Activated naive CD8-positive, alpha-beta T cell (primary cell): ENCODE data around the gene NPC1L1.

Source experiments
- H3K27ac Mint-ChIP-seq: one replicate; pipeline ENCODE4 v1.8.0; 2021; ENCODE audit warnings: mixed read lengths
- H3K27me3 Mint-ChIP-seq: one replicate; pipeline ENCODE4 v1.8.0; 2021; ENCODE audit warnings: mixed read lengths
- H3K36me3 Mint-ChIP-seq: one replicate; pipeline ENCODE4 v1.8.0; 2021; ENCODE audit warnings: mixed read lengths
- H3K4me1 Mint-ChIP-seq: one replicate; pipeline ENCODE4 v1.8.0; 2021; ENCODE audit warnings: low read depth, mixed read lengths
- H3K4me3 Mint-ChIP-seq: one replicate; pipeline ENCODE4 v1.8.0; 2021; ENCODE audit warnings: mild to moderate bottlenecking, mixed read lengths
- H3K9me3 Mint-ChIP-seq: one replicate; pipeline ENCODE4 v1.8.0; 2021; ENCODE audit warnings: low read depth, mixed read lengths

Gene NPC1L1

DNA sequence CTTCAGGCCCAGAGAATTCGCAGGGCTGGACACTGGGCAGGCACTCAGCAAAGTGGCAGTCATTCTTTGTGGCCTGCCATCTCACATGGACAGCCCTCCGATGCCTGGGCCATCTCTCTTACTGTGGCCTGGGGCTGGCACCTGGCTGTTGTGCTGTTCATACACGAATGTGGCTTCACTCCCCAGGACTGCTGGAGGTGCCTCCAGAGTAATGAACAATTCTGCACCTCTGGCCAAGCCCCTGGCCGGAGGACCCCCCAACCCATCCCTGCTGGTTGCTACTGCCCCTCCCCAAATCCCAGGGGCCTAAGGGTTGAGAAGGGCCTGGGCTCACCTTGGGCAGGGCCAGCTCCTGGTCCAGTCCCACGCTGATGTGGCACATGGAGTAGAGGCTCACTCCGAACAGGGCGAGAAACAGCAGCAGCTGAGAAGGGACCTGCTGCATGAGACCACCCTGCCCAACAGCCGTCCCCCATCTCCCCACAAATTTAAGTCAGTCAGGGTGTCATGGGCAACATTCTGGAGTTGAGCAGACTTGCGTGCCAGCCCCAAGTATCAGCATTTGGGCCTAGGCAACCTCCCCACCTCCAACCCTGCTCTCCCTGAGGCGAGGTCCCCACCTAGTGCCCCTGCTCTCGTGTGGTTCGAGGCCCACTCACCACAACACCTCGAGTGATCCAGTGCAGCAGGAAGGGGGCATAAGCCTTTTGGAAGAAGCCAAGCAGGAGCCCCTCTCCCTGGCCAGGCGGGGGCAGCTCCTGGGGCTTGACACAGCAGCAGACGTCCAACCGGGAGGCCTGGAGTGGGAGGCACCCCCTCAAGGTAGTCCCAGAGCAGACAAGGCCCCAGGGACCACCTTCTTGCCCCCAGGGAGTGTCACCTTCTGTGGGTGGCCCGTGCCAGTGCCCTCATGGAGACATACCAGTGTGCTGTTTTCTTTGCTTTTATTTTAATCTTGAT, 9.4 kb downstream of the NPC1L1 start:
- Mint-ChIP-seq H3K4me1 (no peaks in the 10 kb centered on the region), H3K9me3 (no peaks in the 10 kb centered on the region), H3K27ac (no peak overlapping the region)

DNA sequence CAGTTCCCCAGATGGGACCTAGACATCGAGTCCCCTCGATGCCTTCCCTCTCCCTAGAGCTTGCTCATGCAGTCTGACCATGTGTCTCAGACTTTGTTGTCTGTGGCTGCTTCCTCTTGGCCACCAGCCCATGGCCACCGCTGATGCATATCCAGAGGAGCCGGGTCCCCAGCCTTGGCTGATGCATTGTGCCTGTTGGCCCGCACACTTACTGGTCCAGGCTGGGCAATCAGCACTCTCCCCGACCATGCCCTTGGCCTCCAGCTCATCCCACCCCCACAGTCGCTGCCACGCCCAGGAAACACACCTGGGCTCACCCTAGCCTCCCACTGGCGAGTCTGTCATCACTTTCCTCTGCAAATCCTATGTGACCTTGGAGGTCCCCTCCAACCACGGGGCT, 10.1 kb downstream of the NPC1L1 start:
- H3K4me3 Mint-ChIP-seq: no peak overlapping the region
- H3K27ac Mint-ChIP-seq: no peak overlapping the region
- no peaks in the 10 kb centered on the region for H3K27me3 Mint-ChIP-seq
- H3K9me3 Mint-ChIP-seq: no peaks in the 10 kb centered on the region
- H3K36me3 Mint-ChIP-seq: peaks cover under 1% of the 10 kb centered on the region
- H3K4me1 Mint-ChIP-seq: no peaks in the 10 kb centered on the region

More for the DNA sequence above, 9.4 kb downstream of the NPC1L1 start:
- no peaks in the 10 kb centered on the region for H3K36me3 Mint-ChIP-seq
- no peaks in the 10 kb centered on the region for H3K27me3 Mint-ChIP-seq
- no peak overlapping the region for H3K4me3 Mint-ChIP-seq

DNA sequence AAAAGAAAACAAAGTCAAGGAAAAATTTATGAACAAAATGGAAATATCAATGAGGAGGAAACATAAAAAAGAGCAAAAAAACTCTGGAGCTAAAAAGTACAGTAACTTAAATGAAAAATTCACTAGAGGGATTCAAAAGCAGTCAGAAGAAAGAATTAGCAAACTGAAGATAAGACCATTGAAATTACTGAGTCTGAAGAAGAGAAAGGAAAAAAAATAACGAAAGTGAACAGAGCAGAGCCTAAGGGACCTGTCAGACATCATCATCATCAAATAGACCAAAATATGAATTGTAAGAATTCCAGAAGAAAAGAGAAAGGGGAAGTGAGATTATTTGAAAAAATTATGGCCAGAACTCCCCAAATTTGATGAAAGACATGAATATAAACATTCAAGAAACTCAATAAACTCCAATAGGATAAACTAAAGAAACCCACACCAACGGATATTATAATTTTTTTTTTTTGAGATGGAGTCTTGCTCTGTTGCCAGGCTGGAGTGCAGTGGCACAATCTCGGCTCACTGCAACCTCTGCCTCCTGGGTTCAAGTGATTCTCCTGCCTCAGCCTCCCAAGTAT, 16.2 kb downstream of the NPC1L1 start:
- Mint-ChIP-seq H3K36me3 (peaks cover 6% of the 10 kb centered on the region), H3K9me3 (peaks cover 4% of the 10 kb centered on the region), H3K27me3 (no peaks in the 10 kb centered on the region), H3K27ac (no peak overlapping the region), H3K4me1 (no peaks in the 10 kb centered on the region), H3K4me3 (no peak overlapping the region)

DNA sequence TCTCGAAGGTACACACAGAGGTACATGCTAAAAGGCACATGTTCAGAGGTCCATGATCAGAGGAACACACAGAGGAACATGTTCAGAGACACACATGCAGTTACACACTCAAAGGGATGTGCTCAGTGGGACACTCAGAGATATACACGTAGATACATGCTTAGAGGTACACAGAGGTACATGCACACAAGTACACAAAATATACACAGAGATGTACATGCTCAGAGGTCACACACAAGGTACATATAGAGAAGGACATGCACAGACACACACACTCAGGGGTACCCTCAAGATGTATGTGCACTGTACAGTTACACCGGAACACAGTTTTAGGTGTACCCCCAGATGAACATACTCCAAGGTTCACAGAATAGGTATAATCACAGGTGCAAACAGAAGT, 18.8 kb downstream of the NPC1L1 start:
- H3K27ac Mint-ChIP-seq: no peak overlapping the region
- no peaks in the 10 kb centered on the region for H3K4me1 Mint-ChIP-seq
- peaks cover 4% of the 10 kb centered on the region for H3K9me3 Mint-ChIP-seq
- no peak overlapping the region for H3K4me3 Mint-ChIP-seq
- H3K27me3 Mint-ChIP-seq: no peaks in the 10 kb centered on the region
- H3K36me3 Mint-ChIP-seq: peaks cover 6% of the 10 kb centered on the region

DNA sequence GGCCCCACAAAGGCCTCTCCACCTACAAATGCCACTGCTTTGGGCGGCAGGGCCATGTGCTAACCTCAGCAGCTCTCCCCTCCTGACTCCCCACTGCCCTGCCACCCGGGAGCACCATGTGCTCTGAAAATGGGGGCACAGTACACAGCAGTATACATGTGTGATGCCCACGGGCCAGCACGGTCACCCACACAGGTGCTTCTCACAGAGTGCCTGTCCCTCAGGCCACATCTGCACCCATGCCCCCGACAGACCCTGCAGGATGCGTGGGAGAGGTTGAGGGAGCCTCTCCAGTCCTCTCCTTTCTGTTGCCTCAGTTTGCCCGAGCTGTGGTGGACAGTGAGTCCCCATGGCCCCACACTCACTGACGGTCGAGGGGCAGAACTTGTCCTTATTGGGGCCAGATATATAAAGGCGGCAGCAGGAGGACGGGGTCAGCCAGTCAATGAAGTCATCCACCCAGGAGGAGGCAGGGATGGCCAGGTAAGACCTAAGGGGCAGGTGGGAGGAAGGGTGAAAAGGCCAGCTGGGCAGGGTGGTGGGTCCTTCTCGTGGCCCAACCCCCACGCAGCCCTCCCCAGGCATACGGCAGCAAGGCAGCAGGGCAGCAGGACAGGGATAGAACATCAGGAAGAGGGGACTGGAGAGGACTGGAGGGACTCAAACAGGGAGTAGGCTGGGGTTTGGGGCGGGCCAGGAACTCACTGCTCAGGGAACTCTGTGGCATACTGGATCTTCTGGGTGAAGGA, 19.6 kb downstream of the NPC1L1 start:
- H3K27me3 Mint-ChIP-seq: no peaks in the 10 kb centered on the region

DNA sequence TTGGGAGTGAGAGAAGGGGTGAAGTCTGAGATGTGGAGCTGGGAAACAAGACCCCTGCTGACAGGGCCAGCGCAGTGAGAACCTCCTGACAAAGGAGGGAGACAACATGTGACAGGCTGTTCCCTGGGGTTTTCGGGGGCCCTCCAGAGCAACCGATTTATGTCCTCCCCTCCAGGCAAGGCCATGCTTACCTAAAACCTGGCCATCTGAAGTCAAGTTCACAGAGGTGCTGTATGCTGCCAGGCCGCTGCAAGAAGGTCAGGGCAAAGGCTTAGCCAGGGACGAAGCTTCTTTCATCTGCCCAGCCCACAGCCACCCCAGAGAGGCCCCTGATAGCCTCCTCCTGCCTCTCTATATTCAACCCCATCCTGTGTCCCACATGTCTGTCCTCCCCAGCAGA, 20.6 kb downstream of the NPC1L1 start:
- Mint-ChIP-seq H3K4me1 (no peaks in the 10 kb centered on the region), H3K27ac (no peak overlapping the region), H3K9me3 (peaks cover 4% of the 10 kb centered on the region), H3K27me3 (no peaks in the 10 kb centered on the region), H3K4me3 (no peak overlapping the region), H3K36me3 (peaks cover 4% of the 10 kb centered on the region)

More for the DNA sequence above, 19.6 kb downstream of the NPC1L1 start:
- H3K9me3 Mint-ChIP-seq: peaks cover 4% of the 10 kb centered on the region
- no peaks in the 10 kb centered on the region for H3K4me1 Mint-ChIP-seq
- no peak overlapping the region for H3K4me3 Mint-ChIP-seq
- no peak overlapping the region for H3K27ac Mint-ChIP-seq
- peaks cover 6% of the 10 kb centered on the region for H3K36me3 Mint-ChIP-seq

DNA sequence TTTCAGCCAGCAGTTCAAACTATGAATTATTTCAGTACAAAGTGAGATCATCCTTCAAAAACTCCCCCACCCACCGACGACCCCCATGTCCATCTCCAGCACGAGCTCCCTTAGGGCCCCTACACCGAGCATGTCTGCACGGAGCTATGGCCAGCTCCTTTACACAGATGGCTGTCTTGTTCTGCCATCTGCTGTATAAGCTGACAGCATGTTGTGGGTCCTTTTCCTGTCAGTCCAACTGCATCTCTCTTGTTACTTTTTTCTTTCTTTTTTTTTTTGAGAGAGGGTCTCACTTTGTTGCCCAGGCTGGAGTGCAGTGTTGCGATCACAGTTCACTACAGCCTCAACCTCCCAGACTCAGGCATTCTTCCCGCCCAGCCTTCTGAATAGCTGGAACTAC, 21.6 kb downstream of the NPC1L1 start:
- Mint-ChIP-seq H3K9me3 (no peaks in the 10 kb centered on the region), H3K27me3 (no peaks in the 10 kb centered on the region), H3K4me1 (no peaks in the 10 kb centered on the region), H3K27ac (no peak overlapping the region), H3K4me3 (no peak overlapping the region), H3K36me3 (no peaks in the 10 kb centered on the region)

DNA sequence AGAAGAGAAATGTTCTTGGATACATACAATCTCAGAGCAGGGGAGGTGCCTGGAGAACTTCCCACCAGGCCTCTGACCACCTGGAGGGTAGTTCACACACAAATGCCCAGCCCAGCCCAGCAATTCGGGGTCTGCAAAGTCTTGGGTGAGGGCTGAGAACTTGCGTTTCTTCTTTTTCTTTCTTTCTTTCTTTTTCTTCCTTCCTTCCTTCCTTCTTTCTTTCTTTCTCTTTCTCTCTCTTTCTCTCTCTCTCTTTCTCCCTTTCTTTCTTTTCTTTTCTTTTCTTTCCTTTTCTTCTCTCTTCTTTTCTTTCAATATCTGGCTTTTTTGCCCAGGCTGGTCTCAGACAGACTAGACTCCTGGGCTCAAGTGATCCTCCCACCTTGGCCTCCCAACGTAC, 22.4 kb downstream of the NPC1L1 start:
- no peaks in the 10 kb centered on the region for H3K27me3 Mint-ChIP-seq
- no peaks in the 10 kb centered on the region for H3K4me1 Mint-ChIP-seq
- H3K4me3 Mint-ChIP-seq: no peak overlapping the region
- no peak overlapping the region for H3K27ac Mint-ChIP-seq
- H3K36me3 Mint-ChIP-seq: no peaks in the 10 kb centered on the region
- no peaks in the 10 kb centered on the region for H3K9me3 Mint-ChIP-seq

DNA sequence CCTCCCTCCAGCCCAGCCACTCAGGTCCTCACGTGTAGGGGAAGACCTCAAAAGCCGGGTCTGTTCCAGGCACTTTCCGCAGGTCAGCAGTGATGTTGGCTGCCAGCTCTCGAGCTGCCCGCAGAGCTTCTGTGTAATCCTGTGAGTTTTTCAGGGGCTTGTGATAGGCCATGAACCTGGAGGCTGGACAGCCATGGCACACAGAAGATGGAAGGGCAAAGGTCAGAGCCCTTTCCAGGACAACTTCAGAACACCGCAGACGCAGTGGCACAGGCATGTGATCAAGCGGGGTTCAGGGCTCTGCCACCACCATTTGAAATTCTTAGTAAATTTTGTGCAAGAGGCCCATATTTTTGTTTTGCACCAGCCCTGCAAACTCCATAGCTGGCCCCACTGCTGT, 24.0 kb downstream of the NPC1L1 start:
- no peaks in the 10 kb centered on the region for H3K9me3 Mint-ChIP-seq
- H3K27ac Mint-ChIP-seq: no peak overlapping the region
- no peaks in the 10 kb centered on the region for H3K27me3 Mint-ChIP-seq
- no peaks in the 10 kb centered on the region for H3K36me3 Mint-ChIP-seq
- no peaks in the 10 kb centered on the region for H3K4me1 Mint-ChIP-seq
- no peak overlapping the region for H3K4me3 Mint-ChIP-seq

DNA sequence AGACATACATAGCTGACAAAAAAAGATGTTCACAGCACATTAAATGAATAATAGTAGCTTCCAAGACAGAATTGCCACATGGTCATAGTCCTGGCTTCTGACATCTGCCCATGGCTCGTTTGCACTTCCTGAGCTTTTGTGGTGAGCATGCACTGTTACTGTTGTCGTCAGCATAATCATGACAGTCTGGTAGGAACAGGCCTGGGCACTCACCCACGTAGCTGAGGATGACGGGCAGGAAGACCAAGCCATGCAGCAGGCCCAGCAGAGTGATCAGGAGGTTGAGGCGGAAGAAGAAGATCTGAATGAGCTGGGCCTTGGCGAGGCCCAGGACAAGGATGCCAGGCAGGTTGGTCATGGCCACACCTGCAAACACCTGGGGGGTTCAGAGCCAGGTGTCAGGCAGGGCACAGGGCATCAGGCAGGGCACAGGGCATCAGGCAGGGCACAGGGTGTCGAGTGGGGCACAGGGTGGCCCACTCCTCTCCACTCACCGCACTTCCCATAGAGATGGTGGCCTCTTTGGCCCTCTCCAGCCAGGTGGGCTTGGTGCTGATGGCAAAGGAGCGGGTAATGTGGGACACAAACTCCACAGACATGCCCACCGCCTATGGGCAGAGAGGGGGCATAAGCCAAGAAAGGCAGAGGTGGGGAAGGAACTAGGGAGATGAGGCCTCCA, 25.4 kb downstream of the NPC1L1 start:
- no peaks in the 10 kb centered on the region for H3K9me3 Mint-ChIP-seq
- H3K36me3 Mint-ChIP-seq: no peaks in the 10 kb centered on the region
- no peaks in the 10 kb centered on the region for H3K4me1 Mint-ChIP-seq
- no peaks in the 10 kb centered on the region for H3K27me3 Mint-ChIP-seq
- H3K4me3 Mint-ChIP-seq: no peak overlapping the region
- no peak overlapping the region for H3K27ac Mint-ChIP-seq

DNA sequence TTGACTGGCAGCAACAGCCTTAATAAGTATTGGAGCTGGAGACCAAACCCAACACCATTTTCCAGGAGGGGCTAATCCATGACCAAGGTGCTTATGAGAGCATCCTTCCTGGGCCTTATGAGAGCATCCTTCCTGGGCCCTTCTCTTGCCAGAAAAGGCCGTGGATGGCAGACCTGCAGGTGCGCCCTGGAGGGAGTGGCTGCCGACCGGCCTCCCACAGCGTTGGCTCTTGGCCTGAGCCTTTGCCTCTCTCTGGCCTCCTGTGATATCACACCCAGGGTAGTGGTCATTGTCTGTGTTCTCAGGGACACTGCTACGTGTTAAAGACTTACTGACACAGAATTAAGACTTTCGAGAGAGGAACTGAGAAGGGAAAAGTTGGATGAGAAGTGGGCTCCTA, 28.4 kb downstream of the NPC1L1 start:
- peaks cover 6% of the 10 kb centered on the region for H3K4me1 Mint-ChIP-seq
- H3K9me3 Mint-ChIP-seq: no peaks in the 10 kb centered on the region
- no peak overlapping the region for H3K27ac Mint-ChIP-seq
- no peaks in the 10 kb centered on the region for H3K27me3 Mint-ChIP-seq
- H3K4me3 Mint-ChIP-seq: no peak overlapping the region
- peaks cover 6% of the 10 kb centered on the region for H3K36me3 Mint-ChIP-seq

DNA sequence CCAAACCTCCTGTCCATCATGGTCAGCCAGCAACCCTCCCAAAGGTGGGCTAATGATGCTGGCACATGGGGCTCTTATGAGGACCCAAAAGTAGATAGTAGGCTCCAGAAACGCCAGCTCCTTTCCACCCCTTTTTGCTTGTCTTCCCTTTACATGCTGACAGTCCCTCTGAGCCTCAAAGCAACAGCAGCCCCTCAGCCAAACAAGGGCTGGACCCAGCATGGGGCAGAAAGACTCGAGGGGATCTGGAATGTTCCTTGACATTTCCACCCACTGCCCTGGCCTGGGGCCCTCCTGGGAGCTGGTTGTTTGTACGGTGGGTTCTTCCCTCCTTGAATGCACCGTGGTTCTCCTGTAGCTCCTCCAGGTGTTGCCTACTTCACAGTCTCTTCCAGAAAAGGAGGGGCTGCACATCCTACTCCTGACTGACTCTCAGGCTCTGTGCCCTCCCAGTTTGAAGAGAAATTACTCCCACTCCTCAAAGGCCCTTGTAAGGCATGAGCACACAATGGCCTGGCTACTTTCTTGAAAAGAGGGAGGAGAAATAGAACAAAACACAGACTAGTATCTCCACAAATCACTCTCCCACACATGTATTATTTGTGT, 29.2 kb downstream of the NPC1L1 start:
- no peak overlapping the region for H3K27ac Mint-ChIP-seq
- H3K4me3 Mint-ChIP-seq: no peak overlapping the region
- H3K4me1 Mint-ChIP-seq: peaks cover 6% of the 10 kb centered on the region
- peaks cover 6% of the 10 kb centered on the region for H3K36me3 Mint-ChIP-seq
- H3K27me3 Mint-ChIP-seq: no peaks in the 10 kb centered on the region
- H3K9me3 Mint-ChIP-seq: no peaks in the 10 kb centered on the region

DNA sequence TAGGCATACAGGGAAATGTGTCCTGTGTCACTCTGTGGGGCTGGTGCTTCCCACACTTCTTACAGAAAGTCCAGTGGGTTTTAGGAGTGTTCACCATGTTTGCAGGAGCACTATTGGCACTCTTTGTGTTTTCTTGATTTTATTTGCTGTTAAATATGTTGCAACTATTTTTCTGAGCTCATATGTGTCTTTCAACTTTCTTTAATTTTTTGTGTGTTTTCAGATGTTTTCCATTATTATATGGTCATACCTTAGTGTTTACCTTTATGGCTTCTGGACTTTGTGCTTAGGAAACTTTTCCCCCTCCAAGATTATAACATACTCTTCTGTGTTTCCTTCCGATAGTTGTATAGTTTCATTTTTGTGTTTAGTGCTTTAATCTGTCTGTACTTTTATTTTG, 29.9 kb downstream of the NPC1L1 start:
- H3K27ac Mint-ChIP-seq: no peak overlapping the region
- peaks cover 6% of the 10 kb centered on the region for H3K36me3 Mint-ChIP-seq
- no peak overlapping the region for H3K4me3 Mint-ChIP-seq
- peaks cover 6% of the 10 kb centered on the region for H3K4me1 Mint-ChIP-seq
- no peaks in the 10 kb centered on the region for H3K27me3 Mint-ChIP-seq
- H3K9me3 Mint-ChIP-seq: no peaks in the 10 kb centered on the region

DNA sequence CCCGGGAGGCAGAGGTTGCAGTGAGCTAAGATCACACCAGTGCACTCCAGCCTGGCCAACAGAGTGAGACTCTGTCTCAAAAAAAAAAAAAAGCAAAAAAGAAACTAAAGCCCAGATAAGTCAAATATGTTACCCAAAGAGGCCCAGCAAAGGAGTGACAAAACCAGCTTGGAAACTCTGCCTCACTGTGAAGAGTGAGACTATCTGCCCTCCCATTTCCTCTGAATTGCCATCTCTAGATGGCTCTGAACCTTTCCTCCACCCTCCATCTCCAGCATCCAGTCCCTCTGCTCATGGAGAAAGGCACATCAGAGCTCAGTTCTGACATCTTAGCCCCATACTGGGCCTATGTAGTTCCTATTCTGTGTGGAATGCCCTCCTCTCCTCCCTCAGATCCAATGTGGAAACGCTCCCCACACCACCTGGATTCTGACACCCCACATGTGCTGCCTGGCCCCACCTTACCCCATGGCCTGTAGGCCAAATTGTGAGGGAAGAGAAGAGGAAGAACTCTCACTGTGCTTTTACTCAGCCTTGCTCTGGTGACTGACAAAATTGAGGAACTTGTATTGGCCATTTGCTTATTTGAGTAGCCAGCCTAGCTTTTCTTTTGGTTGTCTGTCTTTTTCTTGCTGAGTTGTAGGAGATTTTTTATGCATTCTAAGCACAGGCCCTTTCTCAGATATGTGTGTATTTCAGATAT, 32.7 kb downstream of the NPC1L1 start:
- Mint-ChIP-seq H3K27me3 (no peaks in the 10 kb centered on the region), H3K36me3 (peaks cover 8% of the 10 kb centered on the region), H3K4me1 (peaks cover 7% of the 10 kb centered on the region), H3K4me3 (no peak overlapping the region), H3K9me3 (peaks cover 7% of the 10 kb centered on the region), H3K27ac (peak overlapping the region; percentile 69)
